Measurements from ENCODE around the gene BSCL2. TPM values are rescaled to one million over a fixed set of nuclear protein-coding genes. Genes with fewer than 3 reads are reported as not detected.

Gene BSCL2
- total RNA-seq, 2 experiments from 2014 or later, result 32.9 to 39.1 TPM

DNA sequence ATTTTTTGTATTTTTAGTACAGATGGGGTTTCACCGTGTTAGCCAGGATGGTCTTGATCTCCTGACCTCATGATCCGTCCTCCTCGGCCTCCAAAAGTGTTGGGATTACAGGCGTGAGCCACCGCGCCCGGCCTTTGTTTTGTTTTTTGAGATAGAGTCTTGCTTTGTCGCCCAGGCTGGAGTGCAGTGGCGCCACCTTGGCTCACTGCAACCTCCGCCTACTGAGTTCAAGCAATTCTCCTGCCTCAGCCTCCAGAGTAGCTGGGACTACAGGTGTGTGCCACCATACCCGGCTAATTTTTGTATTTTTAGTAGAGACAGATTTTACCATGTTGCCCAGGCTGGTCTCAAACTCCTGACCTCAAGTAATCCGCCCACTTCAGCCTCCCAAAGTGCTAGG, 56.9 kb downstream of the BSCL2 start:
- CTCF ChIA-PET, result interaction anchor here (0.6 to 1.6 kb wide), 3 partner anchors 15 to 57 kb away, joined by 3 to 5 read pairs (median 3); partner anchors contain the start of genes C11orf98, CSKMT, LBHD1 and UQCC3
- POLR2A ChIA-PET, result interaction anchor here (5.1 kb wide), 1 partner anchor 16 kb away, joined by 45 read pairs; the partner anchor contains the start of genes C11orf98 and CSKMT

DNA sequence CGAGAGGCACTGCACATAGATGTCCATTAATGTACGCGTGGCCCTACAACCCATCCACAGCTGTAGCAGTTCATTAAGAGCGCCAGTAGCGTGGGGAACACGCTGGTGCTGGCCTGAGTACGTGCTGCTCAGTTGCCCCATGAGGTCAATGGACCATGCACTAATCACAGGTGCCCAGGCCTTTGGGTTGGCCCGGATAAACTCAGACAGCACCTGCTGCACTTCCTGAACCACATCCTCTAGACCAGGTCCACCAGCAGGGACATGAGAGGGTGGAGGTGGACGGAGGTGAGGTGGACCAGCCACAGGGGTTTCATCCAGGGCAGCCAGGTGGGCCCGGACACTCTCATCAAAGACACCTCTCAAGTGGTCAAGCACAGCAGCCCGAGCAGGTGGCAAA, 57.7 kb downstream of the BSCL2 start:
- ChIA-PET POLR2A (interaction anchor here (5.1 kb wide), 1 partner anchor 17 kb away, joined by 45 read pairs; the partner anchor contains the start of genes C11orf98 and CSKMT), CTCF (interaction anchor here (1.3 to 2.1 kb wide), 3 partner anchors 38 to 58 kb away, joined by 4 to 6 read pairs (median 5); partner anchors contain the start of gene TUT1)

DNA sequence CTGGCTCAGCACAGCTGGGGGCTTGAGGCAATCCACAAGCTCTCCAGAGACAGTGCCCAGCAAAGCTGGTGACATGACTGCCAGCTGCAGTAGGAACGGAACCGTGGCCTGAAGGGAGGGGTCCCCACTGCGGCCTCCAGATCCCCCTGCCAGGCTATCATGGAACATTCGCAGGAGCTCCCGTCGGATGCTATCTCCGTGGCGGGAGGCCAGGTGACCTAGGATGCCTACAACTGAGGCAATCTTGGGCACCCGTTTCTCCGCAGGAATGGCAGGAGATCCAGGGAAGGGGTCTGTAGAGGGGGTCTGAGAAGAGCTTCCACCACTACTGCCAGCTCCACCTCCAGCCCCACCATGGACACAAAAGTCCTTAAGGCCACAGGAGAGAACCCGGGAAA, 58.3 kb downstream of the BSCL2 start:
- CTCF ChIA-PET, result interaction anchor here (1.3 to 2.1 kb wide), 3 partner anchors 37 to 57 kb away, joined by 4 to 6 read pairs (median 5); partner anchors contain the start of gene TUT1
- POLR2A ChIA-PET, result interaction anchor here (0.6 to 5.1 kb wide), 2 partner anchors 17 to 53 kb away, joined by 3 to 45 read pairs; partner anchors contain the start of genes C11orf98 and CSKMT

DNA sequence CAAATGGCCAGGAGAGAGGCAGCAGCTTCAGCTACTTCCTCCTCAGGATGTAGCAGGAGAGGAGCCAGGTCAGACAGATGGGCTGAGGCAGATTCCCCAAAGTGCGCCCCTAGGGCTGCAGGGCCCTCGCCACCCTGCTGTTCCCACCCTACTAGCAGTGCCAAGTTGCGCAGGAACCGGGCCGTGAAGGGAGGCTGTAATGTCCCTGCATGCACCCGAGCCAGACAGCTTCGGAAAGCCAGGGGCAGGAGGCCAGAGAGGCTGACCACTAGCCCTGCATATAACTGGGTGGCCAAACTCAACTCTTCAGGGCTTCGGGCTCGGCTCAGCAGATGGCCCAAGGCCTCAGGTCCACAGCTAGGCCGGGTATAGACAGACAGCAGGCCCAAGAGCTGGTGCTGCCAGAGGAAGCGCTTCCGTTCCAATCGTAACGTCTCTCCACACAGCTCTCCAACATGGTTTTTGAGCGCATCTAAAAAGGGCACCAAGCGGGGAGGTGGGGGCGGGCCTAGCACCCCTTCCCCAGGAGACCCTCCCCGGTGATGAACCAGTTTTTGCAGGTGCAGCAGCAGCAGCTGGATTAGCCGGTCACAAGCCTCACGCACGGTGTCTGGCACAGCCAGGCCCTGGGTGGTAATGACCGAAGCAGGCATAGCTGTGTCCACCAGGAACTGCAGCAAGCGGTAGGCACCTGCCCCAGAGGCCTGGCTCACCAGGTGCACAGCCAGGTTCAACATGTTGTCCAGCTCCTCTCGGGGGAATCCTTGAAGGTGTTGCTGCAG, 58.8 kb downstream of the BSCL2 start:
- ChIA-PET POLR2A (interaction anchor here (0.6 to 5.1 kb wide), 2 partner anchors 18 to 54 kb away, joined by 3 to 45 read pairs; partner anchors contain the start of genes C11orf98 and CSKMT), CTCF (interaction anchor here (0.9 to 2.1 kb wide), 4 partner anchors 9 to 57 kb away, joined by 3 to 6 read pairs (median 4); partner anchors contain the start of gene TUT1)

DNA sequence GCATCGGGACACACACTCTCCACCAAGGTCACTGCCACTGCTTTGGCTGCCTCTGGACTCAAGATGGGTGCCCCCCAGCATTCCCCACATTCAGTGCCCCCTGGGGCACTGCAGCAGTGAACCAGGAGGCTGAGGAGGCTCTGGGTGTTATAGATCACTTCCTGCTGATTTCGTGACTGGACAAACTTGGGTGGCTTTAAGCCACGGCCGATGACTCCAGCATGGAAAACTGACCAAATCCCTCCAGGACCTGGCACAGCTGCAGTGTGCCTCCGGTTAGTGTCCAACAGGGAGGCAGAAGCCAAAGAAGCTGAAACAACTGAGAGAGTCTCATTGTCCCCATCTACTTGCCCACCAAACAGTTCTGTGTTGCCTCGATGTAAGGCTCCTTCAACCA, 59.6 kb downstream of the BSCL2 start:
- POLR2A ChIA-PET, result interaction anchor here (5.1 kb wide), 1 partner anchor 18 kb away, joined by 45 read pairs; the partner anchor contains the start of genes C11orf98 and CSKMT
- CTCF ChIA-PET, result interaction anchor here (0.9 to 2.1 kb wide), 2 partner anchors 10 to 36 kb away, joined by 3 to 6 read pairs; no protein-coding TSS in a partner anchor

DNA sequence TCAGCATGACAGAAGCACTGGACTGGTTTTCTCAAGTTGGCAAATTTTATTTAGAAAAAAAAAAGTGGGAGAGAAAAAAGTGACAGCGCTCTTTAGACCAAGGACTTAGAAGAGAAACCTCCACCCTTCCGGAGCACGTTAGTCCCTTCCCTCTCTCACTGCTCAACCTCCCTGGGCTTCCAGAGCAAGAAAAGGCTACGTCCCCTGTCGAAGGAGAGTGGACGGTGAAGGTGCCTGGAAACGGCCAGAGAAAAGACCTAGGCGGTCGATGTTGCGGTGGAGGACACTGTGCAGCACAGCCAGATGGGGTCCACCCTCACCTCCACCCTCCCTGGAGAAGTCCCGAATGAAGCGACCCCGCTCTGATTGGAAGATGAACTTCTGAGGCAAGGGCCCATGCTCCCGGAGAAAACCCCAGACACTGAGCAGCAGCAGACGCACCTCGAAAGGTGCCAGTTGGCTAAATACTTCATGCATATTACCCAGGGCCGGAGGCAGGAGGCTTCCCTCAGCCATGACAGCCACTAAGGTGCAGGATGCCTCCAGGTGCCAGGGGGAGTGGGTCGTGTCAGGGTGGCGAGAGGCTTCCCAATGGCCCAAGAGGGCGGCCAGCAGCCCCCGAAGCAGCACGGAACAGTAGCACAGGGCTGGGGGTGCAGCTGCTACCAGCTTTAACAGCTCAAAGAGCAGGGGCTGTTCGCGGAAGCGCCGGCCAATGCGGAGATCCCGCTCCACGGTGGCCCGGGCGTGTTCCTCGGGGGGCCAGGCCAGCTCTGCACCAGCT, 60.2 kb downstream of the BSCL2 start:
- ChIA-PET CTCF (interaction anchor here (3.2 kb wide), 1 partner anchor 18 kb away, joined by 9 read pairs; the partner anchor contains the start of genes C11orf98 and CSKMT), POLR2A (interaction anchor here (0.6 to 5.1 kb wide), 7 partner anchors 19 to 141 kb away, joined by 3 to 45 read pairs (median 6); partner anchors contain the start of genes B3GAT3, C11orf98, CSKMT and LBHD1)

DNA sequence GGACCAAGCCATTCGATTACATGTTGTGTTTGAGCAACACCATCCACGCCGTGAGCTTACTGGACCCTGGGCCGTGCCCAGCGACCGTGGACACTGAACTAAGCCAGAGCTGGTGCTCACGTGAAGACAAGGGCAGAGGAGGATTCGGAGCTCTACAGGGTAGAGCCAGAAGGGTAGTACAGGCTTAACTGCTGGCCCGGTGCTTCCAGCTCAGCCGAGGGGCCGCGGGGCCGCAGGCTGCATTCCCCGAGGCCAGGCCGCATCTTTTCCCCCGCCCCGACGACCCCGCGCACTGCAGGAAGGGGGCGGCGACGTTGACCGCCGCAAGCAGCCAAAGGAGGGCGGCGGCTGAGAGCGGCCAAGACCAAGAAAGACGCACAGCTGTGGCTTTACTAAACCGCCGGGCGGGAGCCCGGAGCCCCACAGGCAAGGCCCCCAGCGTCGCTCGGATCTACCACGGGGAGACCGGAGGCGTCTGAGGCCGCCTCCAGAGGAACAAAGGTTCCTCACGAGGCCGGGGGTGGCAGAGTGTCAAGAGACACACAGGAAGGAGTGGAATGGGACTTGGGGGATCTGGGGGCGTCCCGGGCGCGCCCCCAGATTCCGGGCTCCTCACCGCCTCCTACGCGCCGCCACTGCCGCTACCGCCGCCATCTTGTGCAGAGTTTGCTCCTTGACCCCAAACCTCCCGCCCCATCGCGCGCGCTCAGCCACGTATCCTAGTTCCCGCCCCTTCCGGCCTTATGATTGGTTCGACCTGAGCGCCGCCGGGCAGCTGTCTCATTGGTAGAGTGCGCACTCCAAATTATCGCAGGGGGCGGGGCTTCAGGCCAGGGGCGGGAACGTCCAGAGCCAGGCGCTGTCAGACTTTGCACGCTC, 61.0 kb downstream of the BSCL2 start, which contains the start of gene GANAB:
GANAB (minus strand) TSS at position 668 of the 879 bp plus-strand sequence; CDS start at position 654, 14 bp downstream.
- ChIA-PET POLR2A (interaction anchor here (0.5 to 5.1 kb wide), 11 partner anchors 11 to 141 kb away, joined by 3 to 45 read pairs (median 4); partner anchors contain the start of genes B3GAT3, C11orf98, CSKMT and LBHD1), CTCF (interaction anchor here (0.8 to 3.2 kb wide), 7 partner anchors 11 to 221 kb away, joined by 3 to 9 read pairs (median 3); partner anchors contain the start of genes C11orf98, CSKMT, EML3 and TUT1)

DNA sequence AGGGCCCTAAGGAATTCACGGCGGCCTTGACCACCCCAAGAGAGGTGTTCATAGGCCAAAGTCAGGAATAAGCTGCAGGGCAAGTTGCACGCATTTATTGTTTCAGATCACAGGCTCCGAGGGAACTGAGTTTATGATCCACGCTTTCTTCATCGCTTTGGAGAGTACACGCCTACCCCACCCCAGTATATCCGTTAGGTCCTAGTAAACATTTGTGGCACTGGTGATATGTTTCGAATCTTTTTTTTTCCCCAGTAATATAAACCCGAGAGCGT, 61.6 kb downstream of the BSCL2 start:
- CTCF ChIA-PET, result interaction anchor here (0.8 to 3.2 kb wide), 7 partner anchors 11 to 221 kb away, joined by 3 to 9 read pairs (median 3); partner anchors contain the start of genes C11orf98, CSKMT, EML3 and TUT1
- POLR2A ChIA-PET, result interaction anchor here (0.8 to 5.1 kb wide), 6 partner anchors 12 to 54 kb away, joined by 3 to 45 read pairs (median 6); partner anchors contain the start of genes C11orf98, CSKMT, LBHD1 and TUT1

DNA sequence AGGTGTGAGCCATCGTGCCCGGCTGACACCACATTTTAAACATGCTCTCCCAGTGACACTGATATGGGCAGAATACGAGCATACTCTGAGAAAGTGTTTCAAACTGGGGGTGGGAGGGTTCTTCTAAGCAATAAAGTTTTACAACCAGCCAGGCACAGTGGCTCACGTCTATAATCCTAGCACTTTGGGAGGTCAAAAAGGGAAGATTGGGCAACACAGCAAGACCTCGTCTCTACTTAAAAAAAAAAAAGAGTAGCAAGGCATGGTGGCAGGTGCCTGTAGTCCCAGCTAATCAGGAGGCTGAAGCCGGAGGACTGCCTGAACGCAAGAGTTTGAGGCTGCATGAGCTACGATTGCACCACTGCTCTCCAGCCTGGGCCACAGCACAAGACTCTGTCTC, 63.0 kb downstream of the BSCL2 start:
- ChIA-PET CTCF (interaction anchor here (0.8 to 3.2 kb wide), 2 partner anchors 21 to 29 kb away, joined by 3 to 9 read pairs; partner anchors contain the start of genes C11orf98 and CSKMT), POLR2A (interaction anchor here (0.7 to 3.3 kb wide), 3 partner anchors 21 to 27 kb away, joined by 4 to 24 read pairs (median 4); partner anchors contain the start of genes C11orf98, CSKMT, LBHD1 and UQCC3)

Other genes with a start within 250 kb of the BSCL2 start
- gene AHNAK, start 160.6 kb downstream of the BSCL2 start, total RNA-seq, result 10 to 100 TPM; 70.7 to 75.1 TPM
- gene EEF1G, start 133.5 kb downstream of the BSCL2 start, total RNA-seq, result 1,000 to 10,000 TPM; 1,860 to 1,862 TPM
- gene TUT1, start 115.9 kb downstream of the BSCL2 start, total RNA-seq, result 10 to 100 TPM; 30.9 to 33.0 TPM
- gene MTA2, start 105.6 kb downstream of the BSCL2 start, total RNA-seq, result 100 to 1,000 TPM; 214 to 216 TPM
- 100 to 1,000 TPM; 126 to 131 TPM for gene EML3, start 94.6 kb downstream of the BSCL2 start, total RNA-seq
- 1 to 10 TPM; 3.0 to 3.2 TPM for gene ROM1, start 94.2 kb downstream of the BSCL2 start, total RNA-seq
- 10 to 100 TPM; 72.5 to 77.8 TPM for gene B3GAT3, start 85.4 kb downstream of the BSCL2 start, total RNA-seq
- 100 to 1,000 TPM; 214 to 215 TPM for gene GANAB, start 60.8 kb downstream of the BSCL2 start, total RNA-seq
- gene INTS5, start 54.1 kb downstream of the BSCL2 start, total RNA-seq, result 10 to 100 TPM; 43.9 to 44.5 TPM
- gene C11orf98, start 42.2 kb downstream of the BSCL2 start, total RNA-seq, result 100 to 1,000 TPM; 160 to 172 TPM
- gene CSKMT, start 42.1 kb downstream of the BSCL2 start, total RNA-seq, result 10 to 100 TPM; 46.9 to 51.0 TPM
- gene UQCC3, start 35.8 kb downstream of the BSCL2 start, total RNA-seq, result 1 to 10 TPM; 5.3 to 6.0 TPM
- 10 to 100 TPM; 21.3 to 24.6 TPM for gene LBHD1, start 35.2 kb downstream of the BSCL2 start, total RNA-seq
- gene UBXN1, start 28.4 kb downstream of the BSCL2 start, total RNA-seq, result 100 to 1,000 TPM; 129 TPM
- gene LRRN4CL, start 17.9 kb downstream of the BSCL2 start, total RNA-seq, result under 1 TPM; 0.10 to 0.13 TPM
- gene GNG3, start 252 bp upstream of the BSCL2 start, total RNA-seq, result not detected
- gene HNRNPUL2, start 20.0 kb upstream of the BSCL2 start, total RNA-seq, result 10 to 100 TPM; 56.2 to 61.9 TPM
- 10 to 100 TPM; 31.6 to 33.2 TPM for gene TTC9C, start 21.1 kb upstream of the BSCL2 start, total RNA-seq
- gene ZBTB3, start 46.7 kb upstream of the BSCL2 start, total RNA-seq, result 1 to 10 TPM; 9.3 to 9.8 TPM
- gene POLR2G, start 54.2 kb upstream of the BSCL2 start, total RNA-seq, result 100 to 1,000 TPM; 137 to 146 TPM
- gene TAF6L, start 64.0 kb upstream of the BSCL2 start, total RNA-seq, result 10 to 100 TPM; 17.5 to 18.6 TPM
- 10 to 100 TPM; 36.1 to 42.7 TPM for gene TMEM179B, start 80.0 kb upstream of the BSCL2 start, total RNA-seq
- gene TMEM223, start 84.6 kb upstream of the BSCL2 start, total RNA-seq, result 10 to 100 TPM; 12.4 to 13.1 TPM
- 10 to 100 TPM; 93.1 to 95.4 TPM for gene NXF1, start 98.0 kb upstream of the BSCL2 start, total RNA-seq
- 10 to 100 TPM; 24.9 to 27.0 TPM for gene STX5, start 124.6 kb upstream of the BSCL2 start, total RNA-seq
- gene TEX54, start 125.4 kb upstream of the BSCL2 start, total RNA-seq, result 1 to 10 TPM in 1 of 2 experiments, not detected in 1; 1.4 TPM
- gene WDR74, start 132.2 kb upstream of the BSCL2 start, total RNA-seq, result 100 to 1,000 TPM; 122 to 124 TPM
- gene SLC3A2, start 173.5 kb upstream of the BSCL2 start, total RNA-seq, result 100 to 1,000 TPM; 443 to 455 TPM
- not detected for gene CHRM1, start 213.9 kb upstream of the BSCL2 start, total RNA-seq

Measured in activated CD8-positive, alpha-beta memory T cell treated with anti-CD3 and anti-CD28 coated beads for 36 hours (primary cell).